Mucosa of descending colon (tissue), 3 donors: ENCODE results near the gene KIR3DL3. TPM values are rescaled to one million over a fixed set of nuclear protein-coding genes. Genes with fewer than 3 reads are reported as not detected.
"Not testable (repeated sequence)": the region's sequence is repeated elsewhere in the genome, so short reads cannot be mapped to it uniquely, and the experiment has no call there.

ENCODE experiments used
- ATAC-seq: fragments of 200-7000 bp; cut with Tn5 transposase; one replicate; pipeline ENCODE4 v1.9.1; 2020; ENCODE audit warnings: mild to moderate bottlenecking, moderate library complexity
- DNase-seq, 3 donors: peaks; one replicate each; pipeline ENCODE4 v3.0.0-alpha.2; 2020
- H3K36me3 ChIP-seq: fragments of 200-600 bp; one replicate; pipeline ENCODE4 v1.8.0; 2021; ENCODE audit warnings: low read depth, mild to moderate bottlenecking
- H3K4me1 ChIP-seq: fragments of 200-600 bp; one replicate; pipeline ENCODE4 v1.8.0; 2021; ENCODE audit warnings: low read depth, mild to moderate bottlenecking
- H3K4me3 ChIP-seq: fragments of 200-600 bp; one replicate; pipeline ENCODE4 v1.8.0; 2021; ENCODE audit warnings: mild to moderate bottlenecking
- H3K9me3 ChIP-seq: fragments of 200-600 bp; one replicate; pipeline ENCODE4 v1.8.0; 2021; ENCODE audit warnings: mild to moderate bottlenecking
- intact Hi-C, 2 donors: fragments of 100-400 bp; cut with DNase I in 1 of 2; cut with micrococcal nuclease in 1 of 2; formaldehyde crosslinking; loops; one replicate each; pipeline versions ENCODE4 v1.11.0 to v1.11.1; 2022; cut with DNase I, micrococcal nuclease
- total RNA-seq, 3 donors: library from RNA; stranded (reverse); fragmentation: NEBNext Ultra II Directional in 2 of 3; extraction: Animal tissue kit (Norgen Biotek cat#: 25700) in 2 of 3; gene quantifications; one replicate each; pipeline versions ENCODE4 v1.2.1 to v1.2.4, GENCODE V29; 2021 to 2023
- TF ChIP-seq, protein P1 (sequence below): fragments of 200-600 bp; IDR thresholded peaks from one replicate; pipeline ENCODE4 v1.8.0; 2022; ENCODE audit warnings: antibody characterized with exemption, mild to moderate bottlenecking
- donor health status: DM: no; HTN: no; CAD: no; lungs with moderate emphysema.
- donor health status: DM: no; HTN: no; CAD: no.
- donor health status: DM: no; HTN: yes; CAD: no.

Gene KIR3DL3
- total RNA-seq, 3 donors from 2014 or later, result not detected

DNA sequence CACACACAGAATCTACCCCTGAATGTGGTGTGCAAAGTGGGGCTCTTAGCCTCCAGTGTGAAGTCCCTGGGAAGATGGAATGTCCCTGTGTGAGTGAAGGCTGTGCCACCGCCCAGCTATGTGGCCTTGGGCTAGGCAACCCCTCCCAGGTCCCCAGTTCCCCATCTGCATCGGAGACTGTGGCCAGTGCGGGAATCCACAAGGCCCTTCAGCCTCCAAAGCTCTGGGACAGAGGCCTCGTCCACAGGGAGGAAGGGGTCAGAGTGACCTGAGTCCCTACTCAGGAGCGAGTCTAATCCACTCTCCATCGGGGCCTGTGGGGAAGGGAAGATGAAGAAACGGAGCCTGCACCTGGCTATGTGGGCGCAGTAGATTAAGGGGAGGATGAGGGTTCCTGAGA lies 19.3 kb upstream of the KIR3DL3 start:
- H3K4me3 ChIP-seq, result no peak overlapping the region
- TF ChIP-seq, protein P1, sequence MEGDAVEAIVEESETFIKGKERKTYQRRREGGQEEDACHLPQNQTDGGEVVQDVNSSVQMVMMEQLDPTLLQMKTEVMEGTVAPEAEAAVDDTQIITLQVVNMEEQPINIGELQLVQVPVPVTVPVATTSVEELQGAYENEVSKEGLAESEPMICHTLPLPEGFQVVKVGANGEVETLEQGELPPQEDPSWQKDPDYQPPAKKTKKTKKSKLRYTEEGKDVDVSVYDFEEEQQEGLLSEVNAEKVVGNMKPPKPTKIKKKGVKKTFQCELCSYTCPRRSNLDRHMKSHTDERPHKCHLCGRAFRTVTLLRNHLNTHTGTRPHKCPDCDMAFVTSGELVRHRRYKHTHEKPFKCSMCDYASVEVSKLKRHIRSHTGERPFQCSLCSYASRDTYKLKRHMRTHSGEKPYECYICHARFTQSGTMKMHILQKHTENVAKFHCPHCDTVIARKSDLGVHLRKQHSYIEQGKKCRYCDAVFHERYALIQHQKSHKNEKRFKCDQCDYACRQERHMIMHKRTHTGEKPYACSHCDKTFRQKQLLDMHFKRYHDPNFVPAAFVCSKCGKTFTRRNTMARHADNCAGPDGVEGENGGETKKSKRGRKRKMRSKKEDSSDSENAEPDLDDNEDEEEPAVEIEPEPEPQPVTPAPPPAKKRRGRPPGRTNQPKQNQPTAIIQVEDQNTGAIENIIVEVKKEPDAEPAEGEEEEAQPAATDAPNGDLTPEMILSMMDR, result no peak
- no peak for DNase-seq
- no peaks in the 10 kb centered on the region for H3K4me1 ChIP-seq
- no peak for ATAC-seq
- H3K9me3 ChIP-seq, result no peaks in the 10 kb centered on the region
- intact Hi-C loops, result no loop called here
- no peaks in the 10 kb centered on the region for H3K36me3 ChIP-seq

DNA sequence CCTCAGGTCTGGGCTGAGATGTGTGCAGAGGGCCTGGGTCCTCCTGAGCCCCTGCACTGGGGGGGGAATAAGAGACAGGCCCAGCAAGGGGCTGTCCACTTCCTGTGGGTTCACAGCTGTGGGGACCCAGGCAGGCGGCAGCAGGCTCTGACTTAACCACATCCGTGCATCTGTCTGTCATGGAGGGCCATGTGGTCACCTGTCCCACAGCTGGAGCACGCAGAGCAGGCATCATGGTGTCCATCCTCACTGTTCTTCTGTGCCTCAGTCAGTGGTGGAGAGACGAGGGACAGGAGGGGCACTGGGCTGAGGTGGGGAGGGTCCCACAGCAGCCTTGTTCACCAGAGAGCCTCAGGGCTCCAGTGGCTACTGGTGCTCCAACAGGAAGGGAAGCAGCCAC lies 16.3 kb upstream of the KIR3DL3 start:
- TF ChIP-seq, protein P1, result no peak
- no peaks in the 10 kb centered on the region for H3K9me3 ChIP-seq
- DNase-seq (peak in 1 of 3 donors; percentile 17), ATAC-seq (peak; percentile 67)
- H3K4me1 ChIP-seq, result no peaks in the 10 kb centered on the region
- H3K36me3 ChIP-seq, result no peaks in the 10 kb centered on the region
- H3K4me3 ChIP-seq, result no peak overlapping the region
- intact Hi-C loops, result no loop called here

DNA sequence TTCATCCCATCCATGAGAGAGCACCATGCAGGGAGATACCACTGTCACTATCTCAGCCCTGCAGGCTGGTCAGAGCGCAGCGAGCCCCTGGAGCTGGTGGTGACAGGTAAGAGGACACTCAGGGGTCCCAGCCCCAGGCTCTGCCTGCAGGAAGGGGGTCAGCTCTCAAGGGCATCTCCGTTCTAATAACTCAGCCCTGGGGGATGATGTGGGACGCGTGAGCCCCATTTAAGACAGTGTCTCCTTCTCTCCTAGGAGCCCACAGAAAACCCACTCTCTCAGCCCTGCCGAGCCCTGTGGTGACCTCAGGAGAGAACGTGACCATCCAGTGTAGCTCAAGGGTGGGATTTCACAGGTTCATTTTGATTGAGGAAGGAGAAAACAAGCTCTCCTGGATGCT lies 15.5 kb upstream of the KIR3DL3 start:
- intact Hi-C loops, result no loop called here
- Histone ChIP-seq H3K9me3 (no peaks in the 10 kb centered on the region), H3K36me3 (no peaks in the 10 kb centered on the region), H3K4me1 (no peaks in the 10 kb centered on the region), H3K4me3 (no peak overlapping the region)
- no peak for ATAC-seq
- DNase-seq, result no peak
- TF ChIP-seq, protein P1, result no peak

DNA sequence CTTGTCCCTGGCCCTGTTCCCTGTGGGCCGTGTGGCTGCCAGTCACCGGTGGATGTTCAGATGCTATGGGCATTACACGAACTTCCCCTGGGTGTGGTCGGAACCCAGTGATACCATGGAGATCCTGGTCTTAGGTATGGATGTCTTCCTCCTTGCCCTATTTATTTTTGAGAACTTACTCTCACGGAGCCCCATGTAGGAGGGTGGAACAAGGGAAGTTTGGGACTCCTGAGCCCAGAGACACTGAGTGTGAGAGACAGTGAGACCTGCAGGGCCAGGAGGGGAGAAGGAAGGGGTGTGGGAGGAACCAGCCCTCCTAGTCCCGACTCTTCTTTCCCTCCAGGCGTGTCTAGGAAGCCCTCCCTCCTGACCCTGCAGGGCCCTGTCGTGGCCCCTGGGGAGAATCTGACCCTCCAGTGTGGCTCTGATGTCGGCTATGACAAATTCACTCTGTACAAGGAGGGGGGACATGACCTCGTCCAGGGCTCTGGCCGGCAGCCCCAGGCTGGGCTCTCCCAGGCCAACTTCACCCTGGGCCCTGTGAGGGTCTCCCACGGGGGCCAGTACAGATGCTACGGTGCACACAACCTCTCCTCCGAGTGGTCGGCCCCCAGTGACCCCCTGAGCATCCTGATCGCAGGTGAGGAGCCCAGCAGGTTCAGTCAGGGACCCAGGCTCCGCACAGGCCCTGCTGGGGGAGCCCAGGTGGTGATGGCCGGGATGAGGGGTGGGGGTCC lies 14.9 kb upstream of the KIR3DL3 start:
- Histone ChIP-seq H3K4me1 (no peaks in the 10 kb centered on the region), H3K4me3 (no peak overlapping the region), H3K36me3 (no peaks in the 10 kb centered on the region), H3K9me3 (no peaks in the 10 kb centered on the region)
- no peak for ATAC-seq
- intact Hi-C loops, result no loop called here
- no peak for DNase-seq
- TF ChIP-seq, protein P1, result no peak

DNA sequence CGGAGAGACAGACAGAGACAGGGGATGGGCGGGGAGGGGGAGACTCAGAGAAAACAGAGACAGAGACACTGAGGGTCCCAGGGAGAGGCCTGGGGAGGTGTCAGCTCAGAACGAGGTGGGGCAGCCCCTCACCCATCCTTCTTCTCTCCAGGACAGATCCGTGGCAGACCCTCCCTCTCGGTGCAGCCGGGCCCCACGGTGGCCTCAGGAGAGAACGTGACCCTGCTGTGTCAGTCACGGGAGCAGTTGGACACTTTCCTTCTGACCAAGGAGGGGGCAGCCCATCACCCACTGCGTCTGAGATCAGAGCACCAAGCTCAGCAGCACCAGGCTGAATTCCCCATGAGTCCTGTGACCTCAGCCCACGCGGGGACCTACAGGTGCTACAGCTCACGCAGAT lies 14.3 kb upstream of the KIR3DL3 start:
- DNase-seq, H3K9me3 ChIP-seq, H3K4me3 ChIP-seq, H3K36me3 ChIP-seq, intact Hi-C loops, ATAC-seq, H3K4me1 ChIP-seq: not testable (repeated sequence)

DNA sequence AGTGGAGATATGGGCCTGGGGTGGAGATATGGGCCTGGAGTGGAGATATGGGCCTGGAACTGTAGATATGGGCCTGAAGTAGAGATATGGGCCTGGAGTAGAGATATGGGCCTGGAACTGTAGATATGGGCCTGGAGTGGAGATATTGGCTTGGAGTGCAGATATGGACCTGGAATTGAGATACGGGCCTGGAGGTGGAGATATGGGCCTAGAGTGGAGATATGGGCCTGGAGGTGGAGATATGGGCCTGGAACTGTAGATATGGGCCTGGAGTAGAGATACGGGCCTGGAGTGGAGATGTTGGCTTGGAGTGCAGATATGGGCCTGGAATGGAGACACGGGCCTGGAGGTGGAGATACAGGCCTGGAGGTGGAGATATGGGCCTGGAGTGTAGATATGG lies 402 bp downstream of the KIR3DL3 start:
- Histone ChIP-seq H3K4me1 (no peaks in the 10 kb centered on the region), H3K36me3 (no peaks in the 10 kb centered on the region), H3K4me3 (no peak overlapping the region), H3K9me3 (peaks cover 28% of the 10 kb centered on the region)
- ATAC-seq (no peak), DNase-seq (no peak)
- TF ChIP-seq, protein P1, result no peak
- intact Hi-C loops, result no loop called here
